ENCODE results near the gene LILRB4.

DNA sequence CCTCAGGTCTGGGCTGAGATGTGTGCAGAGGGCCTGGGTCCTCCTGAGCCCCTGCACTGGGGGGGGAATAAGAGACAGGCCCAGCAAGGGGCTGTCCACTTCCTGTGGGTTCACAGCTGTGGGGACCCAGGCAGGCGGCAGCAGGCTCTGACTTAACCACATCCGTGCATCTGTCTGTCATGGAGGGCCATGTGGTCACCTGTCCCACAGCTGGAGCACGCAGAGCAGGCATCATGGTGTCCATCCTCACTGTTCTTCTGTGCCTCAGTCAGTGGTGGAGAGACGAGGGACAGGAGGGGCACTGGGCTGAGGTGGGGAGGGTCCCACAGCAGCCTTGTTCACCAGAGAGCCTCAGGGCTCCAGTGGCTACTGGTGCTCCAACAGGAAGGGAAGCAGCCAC is 45.2 kb downstream of the LILRB4 start:
- TF ChIP-seq, protein P1, sequence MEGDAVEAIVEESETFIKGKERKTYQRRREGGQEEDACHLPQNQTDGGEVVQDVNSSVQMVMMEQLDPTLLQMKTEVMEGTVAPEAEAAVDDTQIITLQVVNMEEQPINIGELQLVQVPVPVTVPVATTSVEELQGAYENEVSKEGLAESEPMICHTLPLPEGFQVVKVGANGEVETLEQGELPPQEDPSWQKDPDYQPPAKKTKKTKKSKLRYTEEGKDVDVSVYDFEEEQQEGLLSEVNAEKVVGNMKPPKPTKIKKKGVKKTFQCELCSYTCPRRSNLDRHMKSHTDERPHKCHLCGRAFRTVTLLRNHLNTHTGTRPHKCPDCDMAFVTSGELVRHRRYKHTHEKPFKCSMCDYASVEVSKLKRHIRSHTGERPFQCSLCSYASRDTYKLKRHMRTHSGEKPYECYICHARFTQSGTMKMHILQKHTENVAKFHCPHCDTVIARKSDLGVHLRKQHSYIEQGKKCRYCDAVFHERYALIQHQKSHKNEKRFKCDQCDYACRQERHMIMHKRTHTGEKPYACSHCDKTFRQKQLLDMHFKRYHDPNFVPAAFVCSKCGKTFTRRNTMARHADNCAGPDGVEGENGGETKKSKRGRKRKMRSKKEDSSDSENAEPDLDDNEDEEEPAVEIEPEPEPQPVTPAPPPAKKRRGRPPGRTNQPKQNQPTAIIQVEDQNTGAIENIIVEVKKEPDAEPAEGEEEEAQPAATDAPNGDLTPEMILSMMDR (IDR thresholded peaks at IDR 0.05; ENCODE audit: extremely low read depth in 1 of 2, insufficient read depth in 1 of 2, low read depth in 1 of 2, low read length in 2 of 2), result no peak
- TF ChIP-seq, protein P2, sequence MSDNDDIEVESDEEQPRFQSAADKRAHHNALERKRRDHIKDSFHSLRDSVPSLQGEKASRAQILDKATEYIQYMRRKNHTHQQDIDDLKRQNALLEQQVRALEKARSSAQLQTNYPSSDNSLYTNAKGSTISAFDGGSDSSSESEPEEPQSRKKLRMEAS (IDR thresholded peaks at IDR 0.05; ENCODE audit: insufficient read depth, insufficient read length), result no peak
